Measurements from ENCODE around the gene TRIML1. TPM values are rescaled to one million over a fixed set of nuclear protein-coding genes. Genes with fewer than 3 reads are reported as not detected.

TRIML1 gene
- total and polyA plus RNA-seq, 2 donors (not counting 1 experiment from before 2014, with no cell fraction given), result not detected

- Histone ChIP-seq H3K36me3 (replicated peaks in 1 of 2; ENCODE audit: control extremely low read depth in 1 of 2, control insufficient read depth in 1 of 2, extremely low read depth in 1 of 2, insufficient read depth in 2 of 2, low read length in 1 of 2) (no peaks in the 10 kb centered on the region), H3K4me1 (ENCODE audit: control insufficient read depth in 2 of 2, insufficient read depth in 2 of 2, low read length in 2 of 2) (no peaks in the 10 kb centered on the region), H3K4me3 (ENCODE audit: control extremely low read depth in 1 of 5, extremely low read depth in 1 of 5, insufficient read depth in 1 of 5, low read depth in 2 of 5, low read length in 4 of 5) (no peak overlapping the region), H3K79me2 (ENCODE audit: control insufficient read depth, insufficient read depth, low read length) (no peaks in the 10 kb centered on the region), H2AFZ (ENCODE audit: insufficient read depth, low read depth, low read length, poor library complexity, severe bottlenecking) (no peak overlapping the region), H3K9ac (ENCODE audit: low read length) (no peak overlapping the region), H3K27me3 (replicated peaks in 1 of 4; ENCODE audit: control extremely low read depth in 1 of 4, control insufficient read depth in 3 of 4, insufficient read depth in 4 of 4, low read length in 3 of 4) (no peaks in the 10 kb centered on the region), H3K27ac (ENCODE audit: low read length in 2 of 2) (no peak overlapping the region), H4K20me1 (ENCODE audit: control insufficient read depth, insufficient read depth, low read length, poor library complexity, severe bottlenecking) (no peaks in the 10 kb centered on the region), H3K9me3 (ENCODE audit: control extremely low read depth in 1 of 3, control insufficient read depth in 2 of 3, insufficient read depth in 1 of 3, low read length in 2 of 3) (peaks cover 0 to 18% (median 0%) of the 10 kb centered on the region in 3 donors), H3K4me2 (replicated peaks; ENCODE audit: low read depth, low read length, poor library complexity, severe bottlenecking) (no peak overlapping the region)
- Mint-ChIP-seq H3K27ac (no peak overlapping the region), H3K9me3 (ENCODE audit: insufficient read depth) (peaks cover 7% of the 10 kb centered on the region), H3K4me3 (no peak overlapping the region), H3K27me3 (no peaks in the 10 kb centered on the region), H3K4me1 (no peaks in the 10 kb centered on the region)
- ATAC-seq (ENCODE audit: low read depth) (no peak), DNase-seq (no peak)
- POLR2A ChIA-PET, result no interaction called here
- TF ChIP-seq CTCF (IDR thresholded peaks at IDR 0.05) (no peak), EZH2 (IDR thresholded peaks at IDR 0.05; ENCODE audit: borderline replicate concordance, insufficient read depth, low read depth, low read length, poor library complexity, severe bottlenecking) (no peak)
- intact Hi-C loops (cut with micrococcal nuclease), result no loop called here
- WGBS (ENCODE audit: insufficient coverage), result 62% methylated on average over 6 of the region's 13 CpGs
- CTCF ChIA-PET, result no interaction called here
Measured at GRCh38 chr4:188196134-188196735, 57.0 kb downstream of the TRIML1 start.

Small RNAs within 50 kb of the gene (small RNA-seq; reads per million reads assigned to genes)
- not detected for gene RNU6-173P (ENCODE audit: insufficient read length, low read depth, low replicate concordance)

Other genes starting within 250 kb of the TRIML1 start
- not detected in 2 replicates for gene ZFP42, start 143.7 kb upstream of the TRIML1 start, total RNA-seq
- not detected in 2 replicates for gene ZFP42, start 143.7 kb upstream of the TRIML1 start, polyA plus RNA-seq
- not detected in 2 replicates for gene TRIML2, start 29.8 kb upstream of the TRIML1 start, total RNA-seq
- gene TRIML2, start 29.8 kb upstream of the TRIML1 start, polyA plus RNA-seq, result not detected in 2 replicates

Data from B cell (primary cell).